Breast epithelium (tissue), 3 donors: ENCODE data around the gene ACLY.

Experiments used
- CTCF ChIP-seq, 3 donors: fragments of 450-650 bp; IDR thresholded peaks; one replicate each; pipeline ENCODE4 v1.5.1; 2016 to 2017; ENCODE audit warnings: antibody characterized with exemption in 3 of 3, mild to moderate bottlenecking in 3 of 3, moderate library complexity in 3 of 3
- POLR2A ChIP-seq: fragments of 450-650 bp; IDR thresholded peaks from one replicate; pipeline ENCODE4 v1.6.1; 2016; ENCODE audit warnings: antibody characterized with exemption, mild to moderate bottlenecking, moderate library complexity
- POLR2AphosphoS5 ChIP-seq, 3 donors: sonication (generic); formaldehyde crosslinking; IDR thresholded peaks; one replicate each; pipeline ENCODE4 v1.6.1; 2017; ENCODE audit warnings: antibody characterized with exemption in 3 of 3

GRCh38 chr17:41939044-41939692 is 20.4 kb upstream of the ACLY start:
- TF ChIP-seq CTCF (IDR thresholded peaks at IDR 0.05) = no peak
- TF ChIP-seq POLR2A = no peak
- TF ChIP-seq POLR2AphosphoS5 (IDR thresholded peaks at IDR 0.05) = no peak
